MM.1S (cell line): ENCODE data around the gene F3.

ENCODE experiments used
- CTCF ChIP-seq: fragments of 300-600 bp; sonication (generic); IDR thresholded peaks from 2 replicates; pipeline ENCODE4 v1.5.1; 2016; ENCODE audit warnings: antibody characterized with exemption, low read length, mixed read lengths
- EZH2 ChIP-seq: fragments of 300-600 bp; sonication (generic); optimal IDR thresholded peaks from 2 replicates; pipeline ENCODE3; 2017; ENCODE audit warnings: low read depth, mild to moderate bottlenecking, antibody characterized with exemption, low read length, mixed read lengths
- EZH2phosphoT487 ChIP-seq: fragments of 300-600 bp; sonication (generic); IDR thresholded peaks from 2 replicates; pipeline ENCODE4 v1.6.1; 2018; ENCODE audit warnings: antibody characterized with exemption, low read length

GRCh38 chr1:94529416-94529815 is 12.1 kb downstream of the F3 start:
- no peak for TF ChIP-seq CTCF
- TF ChIP-seq EZH2 = no peak
- TF ChIP-seq EZH2phosphoT487 = no peak
